Esophagus muscularis mucosa (tissue), 4 donors: ENCODE data around the gene RHD. TPM values are rescaled to one million over a fixed set of nuclear protein-coding genes. Genes with fewer than 3 reads are reported as not detected.
"Not testable (repeated sequence)": the region's sequence is repeated elsewhere in the genome, so short reads cannot be mapped to it uniquely, and the experiment has no call there.

Source experiments
- DNase-seq: peaks from one replicate; pipeline ENCODE4 v3.0.0-alpha.2; 2017; ENCODE audit errors: extremely low spot score
- H3K27ac ChIP-seq, 4 donors: fragments of 200-600 bp; sonication (generic); replicated peaks in 1 of 4; 1 replicate in 3 of 4; 2 replicates in 1 of 4; pipeline ENCODE4 v1.5.1; 2016 to 2019; ENCODE audit warnings: mild to moderate bottlenecking in 1 of 4
- H3K27me3 ChIP-seq, 4 donors: fragments of 200-600 bp; sonication (generic); one replicate each; pipeline versions ENCODE4 v1.5.1 to v1.6.0; 2016 to 2019
- H3K36me3 ChIP-seq, 4 donors: fragments of 200-600 bp; sonication (generic); one replicate each; pipeline ENCODE4 v1.5.1; 2016 to 2019
- H3K4me1 ChIP-seq, 4 donors: fragments of 200-600 bp; sonication (generic); one replicate each; pipeline ENCODE4 v1.5.1; 2016 to 2019
- H3K4me3 ChIP-seq, 4 donors: fragments of 200-600 bp; sonication (generic); 1 replicate in 2 of 4; 2 replicates in 2 of 4; pipeline ENCODE4 v1.5.1; 2016 to 2019; ENCODE audit warnings: mild to moderate bottlenecking in 4 of 4, moderate library complexity in 1 of 4
- H3K9me3 ChIP-seq, 4 donors: fragments of 200-600 bp; sonication (generic); 1 replicate in 3 of 4; 2 replicates in 1 of 4; pipeline ENCODE4 v1.5.1; 2016 to 2019
- CTCF ChIP-seq, 3 experiments: fragments of 200-600 bp in 2 of 3; fragments of 450-650 bp in 1 of 3; sonication (generic) in 2 of 3; IDR thresholded peaks; one replicate each; pipeline ENCODE4 v1.5.1; 2017 to 2019; ENCODE audit warnings: antibody characterized with exemption in 3 of 3, mild to moderate bottlenecking in 2 of 3, moderate library complexity in 1 of 3
- EP300 ChIP-seq: sonication (generic); formaldehyde crosslinking; IDR thresholded peaks from one replicate; pipeline ENCODE4 v1.6.1; 2017; ENCODE audit warnings: antibody characterized with exemption
- POLR2A ChIP-seq: fragments of 450-650 bp; IDR thresholded peaks from one replicate; pipeline ENCODE4 v1.6.1; 2017; ENCODE audit warnings: antibody characterized with exemption, moderate library complexity, mild to moderate bottlenecking, low read depth
- POLR2AphosphoS5 ChIP-seq, 2 donors: sonication (generic); formaldehyde crosslinking; IDR thresholded peaks; one replicate each; pipeline ENCODE4 v1.6.1; 2017; ENCODE audit warnings: antibody characterized with exemption in 2 of 2
- WGBS: methylation state at CpG from one replicate; pipeline ENCODE4 v1.1.5; 2018; 5-methylcytosine and 5-hydroxymethylcytosine counted together
- intact Hi-C: fragments of 100-400 bp; cut with DNase I; formaldehyde crosslinking; loops from one replicate; pipeline ENCODE4 v1.15.1; 2023
- total RNA-seq, 4 donors: library from RNA; depleted of rRNA; stranded (reverse); fragments of >200 nt; gene quantifications; one replicate each; pipeline versions ENCODE4 v1.1.0 to v1.2.1, GENCODE V29; 2016

RHD gene
- total RNA-seq, 4 donors from 2014 or later: not detected

GRCh38 chr1:25232866-25233784 is 39.2 kb upstream of the RHD start:
- intact Hi-C loops: no loop called here
- Histone ChIP-seq H3K27me3 (no peaks in the 10 kb centered on the region), H3K36me3 (peaks cover 12 to 47% (median 30%) of the 10 kb centered on the region in 4 donors), H3K4me1 (peaks cover 28 to 51% (median 40%) of the 10 kb centered on the region in 4 donors), H3K4me3 (peak overlapping the region; percentile 71 to 93 (median 80)), H3K9me3 (no peaks in the 10 kb centered on the region), H3K27ac (peak overlapping the region; percentile 89 to 95 (median 92))
- 23% methylated on average over 13 of the region's 13 CpGs for WGBS
- DNase-seq: peak; percentile 94
- TF ChIP-seq POLR2AphosphoS5 (IDR thresholded peaks at IDR 0.05) (peak in 1 of 2 donors; percentile 62), CTCF (IDR thresholded peaks at IDR 0.05) (no peak), POLR2A (no peak)

GRCh38 chr1:25235411-25235810 is 36.9 kb upstream of the RHD start:
- WGBS: 96% methylated on average over 10 of the region's 10 CpGs

GRCh38 chr1:25236261-25236660 is 36.0 kb upstream of the RHD start:
- H3K4me1 ChIP-seq: peaks cover 43 to 60% (median 53%) of the 10 kb centered on the region in 4 donors
- intact Hi-C loops, H3K27ac ChIP-seq, H3K9me3 ChIP-seq, DNase-seq, H3K27me3 ChIP-seq, H3K4me3 ChIP-seq: not testable (repeated sequence)
- H3K36me3 ChIP-seq: peaks cover 0 to 21% (median under 1%) of the 10 kb centered on the region in 4 donors
- WGBS: 93% methylated on average over 6 of the region's 7 CpGs

More at GRCh38 chr1:25235411-25235810, 36.9 kb upstream of the RHD start:
- H3K36me3 ChIP-seq: peaks cover 0 to 25% (median 7%) of the 10 kb centered on the region in 4 donors
- DNase-seq, H3K4me3 ChIP-seq, H3K27ac ChIP-seq, intact Hi-C loops, H3K27me3 ChIP-seq, H3K9me3 ChIP-seq: not testable (repeated sequence)
- peaks cover 38 to 60% (median 53%) of the 10 kb centered on the region in 4 donors for H3K4me1 ChIP-seq

- intact Hi-C loops: no loop called here
- Histone ChIP-seq H3K27ac (peak overlapping the region in 1 of 4 donors; percentile 93), H3K4me3 (no peak overlapping the region), H3K36me3 (peaks cover 9 to 37% (median 18%) of the 10 kb centered on the region in 4 donors), H3K27me3 (no peaks in the 10 kb centered on the region), H3K9me3 (no peaks in the 10 kb centered on the region), H3K4me1 (peaks cover 42 to 67% (median 52%) of the 10 kb centered on the region in 4 donors)
- no peak for DNase-seq
- 89% methylated on average over 11 of the region's 11 CpGs for WGBS
- no peak for TF ChIP-seq POLR2AphosphoS5 (IDR thresholded peaks at IDR 0.05)
- TF ChIP-seq CTCF (IDR thresholded peaks at IDR 0.05): no peak
- TF ChIP-seq EP300: no peak
- TF ChIP-seq POLR2A: no peak
These were observed 34.3 kb upstream of the RHD start for GRCh38 chr1:25238046-25238445.

- intact Hi-C loops: loop anchor here (10.0 kb wide), 1 partner anchor 565 kb away; the partner anchor contains the start of gene SELENON
- H3K4me1 ChIP-seq: peaks cover 36 to 65% (median 50%) of the 10 kb centered on the region in 4 donors
- peak; percentile 97 for DNase-seq
- peak overlapping the region; percentile 53 to 62 (median 59) for H3K4me3 ChIP-seq
- 2% methylated on average over 32 of the region's 41 CpGs for WGBS
- no peaks in the 10 kb centered on the region for H3K27me3 ChIP-seq
- no peaks in the 10 kb centered on the region for H3K9me3 ChIP-seq
- TF ChIP-seq CTCF (IDR thresholded peaks at IDR 0.05): peak; percentile 57 to 67 (median 58)
- TF ChIP-seq EP300: no peak
- peak; percentile 73 to 80 for TF ChIP-seq POLR2AphosphoS5 (IDR thresholded peaks at IDR 0.05)
- H3K27ac ChIP-seq: peak overlapping the region; percentile 89 to 93 (median 89)
- peaks cover 28 to 52% (median 36%) of the 10 kb centered on the region in 4 donors for H3K36me3 ChIP-seq
These were observed 32.4 kb upstream of the RHD start for GRCh38 chr1:25239681-25240541.
